B cell (primary cell): ENCODE data around the gene CEPT1. TPM values are rescaled to one million over a fixed set of nuclear protein-coding genes. Genes with fewer than 3 reads are reported as not detected.
A peak's percentile ranks its signal among the peaks of the same experiment; 100 is the strongest.

Experiments
- ATAC-seq: fragments of 200-7000 bp; cut with Tn5 transposase; one replicate; pipeline ENCODE4 v1.10.0; 2021; ENCODE audit warnings: low read depth, mild to moderate bottlenecking, moderate number of reproducible peaks, moderate library complexity
- CTCF ChIA-PET: fragments of 350-600 bp; sonication (Branson Sonifier 250); formaldehyde crosslinking; loops from one replicate; lab custom pipeline; 2021; ENCODE audit warnings: antibody characterized with exemption, inconsistent platforms; lab: Charles Lee
- POLR2A ChIA-PET: fragments of 350-600 bp; sonication (Branson Sonifier 250); formaldehyde crosslinking; loops from one replicate; lab custom pipeline; 2021; ENCODE audit warnings: antibody characterized with exemption; lab: Charles Lee
- DNase-seq: peaks from one replicate; pipeline ENCODE4 v3.0.0; 2013
- H2AFZ ChIP-seq: 2 replicates; pipeline ENCODE4 v1.6.1; 2012; ENCODE audit warnings: mild to moderate bottlenecking, low read depth, low read length; ENCODE audit not compliant: insufficient read depth, poor library complexity, severe bottlenecking
- H3K27ac ChIP-seq, 2 donors: 1 replicate in 1 of 2; 2 replicates in 1 of 2; pipeline ENCODE4 v1.5.1; 2012 to 2013; ENCODE audit warnings: low read length in 2 of 2, mild to moderate bottlenecking in 2 of 2, moderate library complexity in 1 of 2
- H3K27me3 ChIP-seq, 4 experiments: fragments of 200-600 bp in 1 of 4; sonication (generic) in 1 of 4; replicated peaks in 1 of 4; 1 replicate in 2 of 4; 2 replicates in 2 of 4; pipeline versions ENCODE4 v1.6.1 to v1.7.0; 2013 to 2016; ENCODE audit warnings: low read length in 3 of 4, mild to moderate bottlenecking in 2 of 4, mixed read lengths in 1 of 4, moderate library complexity in 1 of 4; ENCODE audit not compliant: insufficient read depth in 4 of 4, control insufficient read depth in 3 of 4; ENCODE audit errors: control extremely low read depth in 1 of 4
- H3K36me3 ChIP-seq, 2 experiments: replicated peaks in 1 of 2; 1 replicate in 1 of 2; 2 replicates in 1 of 2; pipeline versions ENCODE4 v1.6.1 to v1.7.1; 2013; ENCODE audit warnings: low read length in 1 of 2; ENCODE audit not compliant: insufficient read depth in 2 of 2, control insufficient read depth in 1 of 2; ENCODE audit errors: control extremely low read depth in 1 of 2, extremely low read depth in 1 of 2
- H3K4me1 ChIP-seq, 2 donors: fragments of 200-600 bp in 1 of 2; sonication (generic) in 1 of 2; 1 replicate in 1 of 2; 2 replicates in 1 of 2; pipeline versions ENCODE4 v1.5.1 to v1.6.1; 2013 to 2017; ENCODE audit warnings: low read length in 2 of 2; ENCODE audit not compliant: control insufficient read depth in 2 of 2, insufficient read depth in 2 of 2
- H3K4me2 ChIP-seq: replicated peaks from 2 replicates; pipeline ENCODE3; 2012; ENCODE audit warnings: mild to moderate bottlenecking, low read depth, low read length; ENCODE audit not compliant: poor library complexity, severe bottlenecking
- H3K4me3 ChIP-seq, 5 experiments: fragments of 200-600 bp in 1 of 5; sonication (generic) in 1 of 5; 1 replicate in 3 of 5; 2 replicates in 2 of 5; pipeline versions ENCODE4 v1.5.1 to v1.7.0; 2011 to 2016; ENCODE audit warnings: low read length in 4 of 5, mild to moderate bottlenecking in 4 of 5, low read depth in 2 of 5, control low read depth in 1 of 5, moderate library complexity in 1 of 5; ENCODE audit not compliant: insufficient read depth in 1 of 5; ENCODE audit errors: control extremely low read depth in 1 of 5, extremely low read depth in 1 of 5
- H3K79me2 ChIP-seq: fragments of 200-600 bp; sonication (generic); one replicate; pipeline ENCODE4 v1.6.0; 2016; ENCODE audit warnings: low read length; ENCODE audit not compliant: control insufficient read depth, insufficient read depth
- H3K9ac ChIP-seq: fragments of 200-600 bp; sonication (generic); 2 replicates; pipeline ENCODE4 v1.6.1; 2017; ENCODE audit warnings: mild to moderate bottlenecking, low read length, moderate library complexity
- H3K9me3 ChIP-seq, 3 donors: one replicate each; pipeline versions ENCODE4 v1.6.1 to v1.7.1; 2013; ENCODE audit warnings: low read length in 2 of 3; ENCODE audit not compliant: control insufficient read depth in 2 of 3, insufficient read depth in 1 of 3; ENCODE audit errors: control extremely low read depth in 1 of 3
- H4K20me1 ChIP-seq: 2 replicates; pipeline ENCODE4 v1.6.0; 2012; ENCODE audit warnings: mild to moderate bottlenecking, low read length; ENCODE audit not compliant: insufficient read depth, control insufficient read depth, poor library complexity, severe bottlenecking
- H3K27ac Mint-ChIP-seq: one replicate; pipeline ENCODE4 v1.8.0; 2021; ENCODE audit warnings: mixed read lengths
- H3K27me3 Mint-ChIP-seq: one replicate; pipeline ENCODE4 v1.8.0; 2021; ENCODE audit warnings: mixed read lengths
- H3K4me1 Mint-ChIP-seq: one replicate; pipeline ENCODE4 v1.8.0; 2021; ENCODE audit warnings: mixed read lengths
- H3K4me3 Mint-ChIP-seq: one replicate; pipeline ENCODE4 v1.8.0; 2021; ENCODE audit warnings: mixed read lengths
- H3K9me3 Mint-ChIP-seq: one replicate; pipeline ENCODE4 v1.8.0; 2022; ENCODE audit warnings: mixed read lengths; ENCODE audit not compliant: insufficient read depth
- EZH2 ChIP-seq: IDR thresholded peaks from 2 replicates; pipeline ENCODE4 v1.6.1; 2012; ENCODE audit warnings: borderline replicate concordance, low read depth, mild to moderate bottlenecking, moderate library complexity, low read length; ENCODE audit not compliant: insufficient read depth, poor library complexity, severe bottlenecking
- WGBS: methylation state at CpG from one replicate; pipeline ENCODE4 v1.1.5; 2013; ENCODE audit warnings: missing lambda C conversion rate; ENCODE audit not compliant: insufficient coverage; 5-methylcytosine and 5-hydroxymethylcytosine counted together
- intact Hi-C: fragments of 100-400 bp; cut with micrococcal nuclease; formaldehyde crosslinking; loops from one replicate; pipeline ENCODE4 v1.10.0; 2022
- polyA plus RNA-seq: library from polyadenylated mRNA; depleted of rRNA; stranded (reverse); fragments of >200 nt; gene quantifications from 2 replicates; pipeline ENCODE4 v1.2.3, GENCODE V29; 2012
- total RNA-seq, 2 donors: library from RNA; stranded (reverse); fragments of 120-200 nt in 1 of 2; gene quantifications; 1 replicate in 1 of 2; 2 replicates in 1 of 2; pipeline versions ENCODE4 v1.2.3 to v1.2.4, GENCODE V29; 2013 to 2022
- TF ChIP-seq, protein P1 (sequence below): fragments of 200-600 bp; IDR thresholded peaks from one replicate; pipeline ENCODE4 v1.8.0; 2022; ENCODE audit warnings: antibody characterized with exemption, mild to moderate bottlenecking

Gene CEPT1
- total and polyA plus RNA-seq, 2 donors (not counting 1 experiment from before 2014, with no cell fraction given) = 47.1 to 83.5 TPM

- Histone ChIP-seq H4K20me1 (no peaks in the 10 kb centered on the region), H3K27me3 (no peaks in the 10 kb centered on the region), H3K4me2 (peak overlapping the region; percentile 65), H3K27ac (peak overlapping the region in 1 of 2 donors; percentile 19), H3K9me3 (peaks cover 0 to 5% (median 4%) of the 10 kb centered on the region in 3 donors), H3K4me3 (no peak overlapping the region), H3K36me3 (peaks cover 0 to 3% of the 10 kb centered on the region in 2 experiments), H3K79me2 (peaks cover 41% of the 10 kb centered on the region), H2AFZ (peak overlapping the region; percentile 18), H3K9ac (no peak overlapping the region), H3K4me1 (peaks cover 68 to 79% of the 10 kb centered on the region in 2 donors)
- ChIA-PET CTCF (interaction anchor here (0.9 to 1.8 kb wide), 7 partner anchors 22 to 187 kb away, joined by 3 to 4 read pairs (median 3); no protein-coding TSS in a partner anchor), POLR2A (interaction anchor here (0.5 to 1.5 kb wide), 3 partner anchors 24 to 1705 kb away, joined by 3 to 6 read pairs (median 5); no protein-coding TSS in a partner anchor)
- DNase-seq = no peak
- H3K27ac Mint-ChIP-seq = peak overlapping the region; percentile 74
- 83% methylated on average over 2 of the region's 6 CpGs for WGBS
- peak overlapping the region; percentile 10 for H3K4me3 Mint-ChIP-seq
- no peaks in the 10 kb centered on the region for H3K27me3 Mint-ChIP-seq
- no peak for ATAC-seq
- TF ChIP-seq, protein P1, sequence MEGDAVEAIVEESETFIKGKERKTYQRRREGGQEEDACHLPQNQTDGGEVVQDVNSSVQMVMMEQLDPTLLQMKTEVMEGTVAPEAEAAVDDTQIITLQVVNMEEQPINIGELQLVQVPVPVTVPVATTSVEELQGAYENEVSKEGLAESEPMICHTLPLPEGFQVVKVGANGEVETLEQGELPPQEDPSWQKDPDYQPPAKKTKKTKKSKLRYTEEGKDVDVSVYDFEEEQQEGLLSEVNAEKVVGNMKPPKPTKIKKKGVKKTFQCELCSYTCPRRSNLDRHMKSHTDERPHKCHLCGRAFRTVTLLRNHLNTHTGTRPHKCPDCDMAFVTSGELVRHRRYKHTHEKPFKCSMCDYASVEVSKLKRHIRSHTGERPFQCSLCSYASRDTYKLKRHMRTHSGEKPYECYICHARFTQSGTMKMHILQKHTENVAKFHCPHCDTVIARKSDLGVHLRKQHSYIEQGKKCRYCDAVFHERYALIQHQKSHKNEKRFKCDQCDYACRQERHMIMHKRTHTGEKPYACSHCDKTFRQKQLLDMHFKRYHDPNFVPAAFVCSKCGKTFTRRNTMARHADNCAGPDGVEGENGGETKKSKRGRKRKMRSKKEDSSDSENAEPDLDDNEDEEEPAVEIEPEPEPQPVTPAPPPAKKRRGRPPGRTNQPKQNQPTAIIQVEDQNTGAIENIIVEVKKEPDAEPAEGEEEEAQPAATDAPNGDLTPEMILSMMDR = no peak
- no peak for TF ChIP-seq EZH2
- intact Hi-C loops = loop anchor here (10.0 kb wide), 1 partner anchor 537 kb away; no protein-coding TSS in a partner anchor
- H3K4me1 Mint-ChIP-seq = peaks cover 76% of the 10 kb centered on the region
- no peaks in the 10 kb centered on the region for H3K9me3 Mint-ChIP-seq
Observed at GRCh38 chr1:111227851-111228747, 88.1 kb downstream of the CEPT1 start.
